Prostate gland (tissue), 2 donors: ENCODE results near the gene CAPRIN1. TPM values are rescaled to one million over a fixed set of nuclear protein-coding genes. Genes with fewer than 3 reads are reported as not detected.
A peak's percentile ranks its signal among the peaks of the same experiment; 100 is the strongest.

Source experiments
- DNase-seq: peaks from one replicate; pipeline ENCODE4 v3.0.0-alpha.2; 2019; ENCODE audit warnings: low spot score
- H3K27ac ChIP-seq, 2 donors: fragments of 200-600 bp; sonication (generic); 2 replicates each; pipeline ENCODE4 v1.5.1; 2017 to 2019
- H3K27me3 ChIP-seq: fragments of 200-600 bp; sonication (generic); replicated peaks from 2 replicates; pipeline ENCODE4 v1.5.1; 2019; ENCODE audit not compliant: insufficient read depth
- H3K36me3 ChIP-seq, 2 donors: fragments of 200-600 bp; sonication (generic); 1 replicate in 1 of 2; 2 replicates in 1 of 2; pipeline versions ENCODE4 v1.5.1 to v1.8.1; 2017 to 2019
- H3K4me1 ChIP-seq: fragments of 200-600 bp; sonication (generic); replicated peaks from 2 replicates; pipeline ENCODE4 v1.5.1; 2019
- H3K4me3 ChIP-seq, 2 donors: fragments of 200-600 bp; sonication (generic); 2 replicates each; pipeline ENCODE4 v1.5.1; 2017 to 2019
- H3K9me3 ChIP-seq: fragments of 200-600 bp; sonication (generic); 2 replicates; pipeline ENCODE4 v1.5.1; 2017
- CTCF ChIP-seq, 4 experiments: fragments of 200-600 bp in 2 of 4; fragments of 450-650 bp in 2 of 4; sonication (generic) in 2 of 4; IDR thresholded peaks; 1 replicate in 3 of 4; 2 replicates in 1 of 4; pipeline ENCODE4 v1.5.1; 2016 to 2019; ENCODE audit warnings: antibody characterized with exemption in 4 of 4, mild to moderate bottlenecking in 2 of 4, moderate library complexity in 2 of 4
- POLR2A ChIP-seq: fragments of 450-650 bp; IDR thresholded peaks from one replicate; pipeline ENCODE4 v1.6.1; 2016; ENCODE audit warnings: antibody characterized with exemption, mild to moderate bottlenecking
- POLR2AphosphoS5 ChIP-seq: sonication (generic); formaldehyde crosslinking; IDR thresholded peaks from one replicate; pipeline ENCODE4 v1.6.1; 2017; ENCODE audit warnings: antibody characterized with exemption
- WGBS: methylation state at CpG from one replicate; pipeline ENCODE4 v1.1.5; 2018; 5-methylcytosine and 5-hydroxymethylcytosine counted together
- intact Hi-C: fragments of 100-400 bp; cut with DNase I; formaldehyde crosslinking; loops from one replicate; pipeline ENCODE4 v1.14.2; 2022
- total RNA-seq, 2 donors: library from RNA; depleted of rRNA; stranded (reverse); fragments of >200 nt; gene quantifications; one replicate each; pipeline ENCODE4 v1.1.0, GENCODE V29; 2016

Gene CAPRIN1
- total RNA-seq, 2 donors from 2014 or later, result 145 to 199 TPM

GRCh38 chr11:34028425-34028824, 23.1 kb upstream of the CAPRIN1 start:
- no peak overlapping the region for H3K27ac ChIP-seq
- WGBS, result 42% methylated on average over 2 of the region's 2 CpGs

GRCh38 chr11:34029176-34029575, 22.4 kb upstream of the CAPRIN1 start:
- intact Hi-C loops, result no loop called here
- 62% methylated on average over 4 of the region's 4 CpGs for WGBS
- no peak for TF ChIP-seq POLR2A
- no peak for TF ChIP-seq POLR2AphosphoS5
- TF ChIP-seq CTCF (IDR thresholded peaks at IDR 0.05), result no peak
- no peak for DNase-seq
- H3K27me3 ChIP-seq, result no peaks in the 10 kb centered on the region
- H3K27ac ChIP-seq, result no peak overlapping the region
- no peaks in the 10 kb centered on the region for H3K4me1 ChIP-seq
- no peaks in the 10 kb centered on the region for H3K36me3 ChIP-seq
- H3K4me3 ChIP-seq, result no peak overlapping the region
- no peaks in the 10 kb centered on the region for H3K9me3 ChIP-seq

More at GRCh38 chr11:34028425-34028824, 23.1 kb upstream of the CAPRIN1 start:
- H3K4me3 ChIP-seq, result no peak overlapping the region
- no peaks in the 10 kb centered on the region for H3K4me1 ChIP-seq
- intact Hi-C loops, result no loop called here
- no peaks in the 10 kb centered on the region for H3K36me3 ChIP-seq
- no peak for DNase-seq
- TF ChIP-seq POLR2A (no peak), POLR2AphosphoS5 (no peak), CTCF (IDR thresholded peaks at IDR 0.05) (no peak)
- no peaks in the 10 kb centered on the region for H3K27me3 ChIP-seq
- H3K9me3 ChIP-seq, result no peaks in the 10 kb centered on the region

- peak; percentile 21 for DNase-seq
- Histone ChIP-seq H3K9me3 (no peaks in the 10 kb centered on the region), H3K4me3 (no peak overlapping the region), H3K36me3 (no peaks in the 10 kb centered on the region), H3K4me1 (no peaks in the 10 kb centered on the region), H3K27me3 (no peaks in the 10 kb centered on the region), H3K27ac (no peak overlapping the region)
- no peak for TF ChIP-seq POLR2AphosphoS5
- TF ChIP-seq POLR2A, result no peak
- TF ChIP-seq CTCF (IDR thresholded peaks at IDR 0.05), result no peak
- intact Hi-C loops, result no loop called here
- 38% methylated on average over 1 of the region's 1 CpG for WGBS
Measured at GRCh38 chr11:34030382-34030781, 21.1 kb upstream of the CAPRIN1 start.

- TF ChIP-seq POLR2A, result no peak
- no peak for TF ChIP-seq CTCF (IDR thresholded peaks at IDR 0.05)
- no peak for TF ChIP-seq POLR2AphosphoS5
- no peak for DNase-seq
- no peaks in the 10 kb centered on the region for H3K9me3 ChIP-seq
- no peak overlapping the region for H3K27ac ChIP-seq
- no peak overlapping the region for H3K4me3 ChIP-seq
- WGBS, result 97% methylated on average over 2 of the region's 2 CpGs
- H3K27me3 ChIP-seq, result no peaks in the 10 kb centered on the region
- H3K4me1 ChIP-seq, result no peaks in the 10 kb centered on the region
- intact Hi-C loops, result no loop called here
- no peaks in the 10 kb centered on the region for H3K36me3 ChIP-seq
Measured at GRCh38 chr11:34033399-34033798, 18.1 kb upstream of the CAPRIN1 start.

GRCh38 chr11:34034053-34034452, 17.5 kb upstream of the CAPRIN1 start:
- WGBS, result 92% methylated on average over 6 of the region's 6 CpGs
- H3K27me3 ChIP-seq, result no peaks in the 10 kb centered on the region
- intact Hi-C loops, result no loop called here
- no peaks in the 10 kb centered on the region for H3K9me3 ChIP-seq
- H3K4me1 ChIP-seq, result no peaks in the 10 kb centered on the region
- H3K27ac ChIP-seq, result no peak overlapping the region
- H3K4me3 ChIP-seq, result no peak overlapping the region
- no peak for DNase-seq
- no peaks in the 10 kb centered on the region for H3K36me3 ChIP-seq
- TF ChIP-seq POLR2AphosphoS5 (no peak), CTCF (IDR thresholded peaks at IDR 0.05) (no peak), POLR2A (no peak)
